GM10248 (cell line): ENCODE results near the gene ACSM6.

Experiments used
- CTCF ChIA-PET: fragments of 300-600 bp; sonication (Branson Sonifier 250); formaldehyde crosslinking; extraction: SDS; loops from one replicate; lab custom pipeline; 2021; ENCODE audit warnings: antibody characterized with exemption; lab: Yijun Ruan, JAX
- POLR2A ChIA-PET: fragments of 350-650 bp; sonication (Branson Sonifier 250); formaldehyde crosslinking; extraction: SDS; loops from one replicate; lab custom pipeline; 2020; ENCODE audit warnings: antibody characterized with exemption; lab: Yijun Ruan, JAX
- DNase-seq: peaks from one replicate; pipeline ENCODE4 v3.0.0; 2012; ENCODE audit errors: extremely low spot score
- CTCF ChIP-seq: IDR thresholded peaks from 2 replicates; pipeline ENCODE4 v1.5.1; 2012; ENCODE audit warnings: mild to moderate bottlenecking, low read depth; ENCODE audit errors: extremely low read depth, missing control alignments, control extremely low read depth

ACSM6 gene

GRCh38 chr10:95211606-95212279 is 17.7 kb downstream of the ACSM6 start:
- ChIA-PET POLR2A (no interaction called here), CTCF (interaction anchor here (1.0 to 1.9 kb wide), 4 partner anchors 11 to 42 kb away, joined by 3 to 5 read pairs (median 4); no protein-coding TSS in a partner anchor)
- no peak for DNase-seq
- TF ChIP-seq CTCF = no peak

- no peak for TF ChIP-seq CTCF
- CTCF ChIA-PET = no interaction called here
Measured at GRCh38 chr10:95214369-95214768, 20.3 kb downstream of the ACSM6 start.

GRCh38 chr10:95214793-95215192 is 20.8 kb downstream of the ACSM6 start:
- no peak for TF ChIP-seq CTCF
- POLR2A ChIA-PET = no interaction called here
- no peak for DNase-seq
- CTCF ChIA-PET = interaction anchor here (1.0 kb wide), 1 partner anchor 32 kb away, joined by 3 read pairs; no protein-coding TSS in a partner anchor

More at GRCh38 chr10:95214369-95214768, 20.3 kb downstream of the ACSM6 start:
- POLR2A ChIA-PET = no interaction called here
- DNase-seq = no peak

- no peak for TF ChIP-seq CTCF
- ChIA-PET CTCF (interaction anchor here (1.1 to 1.5 kb wide), 4 partner anchors 8 to 29 kb away, joined by 3 to 4 read pairs (median 3); no protein-coding TSS in a partner anchor), POLR2A (no interaction called here)
- no peak for DNase-seq
Measured at GRCh38 chr10:95217476-95217875, 23.4 kb downstream of the ACSM6 start.

GRCh38 chr10:95220539-95220938 is 26.5 kb downstream of the ACSM6 start:
- no peak for TF ChIP-seq CTCF
- DNase-seq = no peak
- ChIA-PET CTCF (no interaction called here), POLR2A (no interaction called here)

- no peak for TF ChIP-seq CTCF
- ChIA-PET CTCF (interaction anchor here (2.0 kb wide), 1 partner anchor 25 kb away, joined by 7 read pairs; no protein-coding TSS in a partner anchor), POLR2A (no interaction called here)
- DNase-seq = no peak
Measured at GRCh38 chr10:95221124-95221523, 27.1 kb downstream of the ACSM6 start.
